Prostate gland (tissue), 2 donors: ENCODE data around the gene AGTRAP. TPM values are rescaled to one million over a fixed set of nuclear protein-coding genes. Genes with fewer than 3 reads are reported as not detected.

Experiments used
- DNase-seq: peaks from one replicate; pipeline ENCODE4 v3.0.0-alpha.2; 2019; ENCODE audit warnings: low spot score
- H3K27ac ChIP-seq, 2 donors: fragments of 200-600 bp; sonication (generic); 2 replicates each; pipeline ENCODE4 v1.5.1; 2017 to 2019
- H3K27me3 ChIP-seq: fragments of 200-600 bp; sonication (generic); replicated peaks from 2 replicates; pipeline ENCODE4 v1.5.1; 2019; ENCODE audit not compliant: insufficient read depth
- H3K36me3 ChIP-seq, 2 donors: fragments of 200-600 bp; sonication (generic); 1 replicate in 1 of 2; 2 replicates in 1 of 2; pipeline versions ENCODE4 v1.5.1 to v1.8.1; 2017 to 2019
- H3K4me1 ChIP-seq: fragments of 200-600 bp; sonication (generic); replicated peaks from 2 replicates; pipeline ENCODE4 v1.5.1; 2019
- H3K4me3 ChIP-seq, 2 donors: fragments of 200-600 bp; sonication (generic); 2 replicates each; pipeline ENCODE4 v1.5.1; 2017 to 2019
- H3K9me3 ChIP-seq: fragments of 200-600 bp; sonication (generic); 2 replicates; pipeline ENCODE4 v1.5.1; 2017
- POLR2A ChIP-seq: fragments of 450-650 bp; IDR thresholded peaks from one replicate; pipeline ENCODE4 v1.6.1; 2016; ENCODE audit warnings: antibody characterized with exemption, mild to moderate bottlenecking
- POLR2AphosphoS5 ChIP-seq: sonication (generic); formaldehyde crosslinking; IDR thresholded peaks from one replicate; pipeline ENCODE4 v1.6.1; 2017; ENCODE audit warnings: antibody characterized with exemption
- WGBS: methylation state at CpG from one replicate; pipeline ENCODE4 v1.1.5; 2018; 5-methylcytosine and 5-hydroxymethylcytosine counted together
- intact Hi-C: fragments of 100-400 bp; cut with DNase I; formaldehyde crosslinking; loops from one replicate; pipeline ENCODE4 v1.14.2; 2022
- total RNA-seq, 2 donors: library from RNA; depleted of rRNA; stranded (reverse); fragments of >200 nt; gene quantifications; one replicate each; pipeline ENCODE4 v1.1.0, GENCODE V29; 2016
- TF ChIP-seq, protein P1 (sequence below), 4 experiments: fragments of 200-600 bp in 2 of 4; fragments of 450-650 bp in 2 of 4; sonication (generic) in 2 of 4; IDR thresholded peaks; 1 replicate in 3 of 4; 2 replicates in 1 of 4; pipeline ENCODE4 v1.5.1; 2016 to 2019; ENCODE audit warnings: antibody characterized with exemption in 4 of 4, mild to moderate bottlenecking in 2 of 4, moderate library complexity in 2 of 4

The AGTRAP gene, protein sequence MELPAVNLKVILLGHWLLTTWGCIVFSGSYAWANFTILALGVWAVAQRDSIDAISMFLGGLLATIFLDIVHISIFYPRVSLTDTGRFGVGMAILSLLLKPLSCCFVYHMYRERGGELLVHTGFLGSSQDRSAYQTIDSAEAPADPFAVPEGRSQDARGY
- 100 to 1,000 TPM; 114 to 123 TPM for total RNA-seq

GRCh38 chr1:11735854-11736745 lies at the start of gene AGTRAP:
Gene AGTRAP, plus strand, starts transcription at chr1:11736136. Its CDS starts 73 bp downstream, at chr1:11736209.
- intact Hi-C loops: loop anchor here (5.0 kb wide), 3 partner anchors 51 to 66 kb away; partner anchors contain the start of gene MAD2L2
- peak within 1 kb of the TSS; percentile 94 to 95 for H3K27ac ChIP-seq
- DNase-seq: peak; percentile 96
- H3K36me3 ChIP-seq: no peaks in the 10 kb centered on the region
- peak within 1 kb of the TSS; percentile 68 to 72 for H3K4me3 ChIP-seq
- peaks cover 26% of the 10 kb centered on the region for H3K4me1 ChIP-seq
- peak; percentile 94 for TF ChIP-seq POLR2AphosphoS5
- TF ChIP-seq, protein P1, sequence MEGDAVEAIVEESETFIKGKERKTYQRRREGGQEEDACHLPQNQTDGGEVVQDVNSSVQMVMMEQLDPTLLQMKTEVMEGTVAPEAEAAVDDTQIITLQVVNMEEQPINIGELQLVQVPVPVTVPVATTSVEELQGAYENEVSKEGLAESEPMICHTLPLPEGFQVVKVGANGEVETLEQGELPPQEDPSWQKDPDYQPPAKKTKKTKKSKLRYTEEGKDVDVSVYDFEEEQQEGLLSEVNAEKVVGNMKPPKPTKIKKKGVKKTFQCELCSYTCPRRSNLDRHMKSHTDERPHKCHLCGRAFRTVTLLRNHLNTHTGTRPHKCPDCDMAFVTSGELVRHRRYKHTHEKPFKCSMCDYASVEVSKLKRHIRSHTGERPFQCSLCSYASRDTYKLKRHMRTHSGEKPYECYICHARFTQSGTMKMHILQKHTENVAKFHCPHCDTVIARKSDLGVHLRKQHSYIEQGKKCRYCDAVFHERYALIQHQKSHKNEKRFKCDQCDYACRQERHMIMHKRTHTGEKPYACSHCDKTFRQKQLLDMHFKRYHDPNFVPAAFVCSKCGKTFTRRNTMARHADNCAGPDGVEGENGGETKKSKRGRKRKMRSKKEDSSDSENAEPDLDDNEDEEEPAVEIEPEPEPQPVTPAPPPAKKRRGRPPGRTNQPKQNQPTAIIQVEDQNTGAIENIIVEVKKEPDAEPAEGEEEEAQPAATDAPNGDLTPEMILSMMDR (IDR thresholded peaks at IDR 0.05): no peak
- TF ChIP-seq POLR2A: peak; percentile 82
- under 1% methylated on average over 53 of the region's 59 CpGs for WGBS
- H3K27me3 ChIP-seq: no peaks in the 10 kb centered on the region
- no peaks in the 10 kb centered on the region for H3K9me3 ChIP-seq

- no peaks in the 10 kb centered on the region for H3K36me3 ChIP-seq
- no peaks in the 10 kb centered on the region for H3K9me3 ChIP-seq
- DNase-seq: no peak
- H3K27me3 ChIP-seq: no peaks in the 10 kb centered on the region
- intact Hi-C loops: no loop called here
- no peak overlapping the region for H3K27ac ChIP-seq
- TF ChIP-seq POLR2A (no peak), POLR2AphosphoS5 (no peak)
- TF ChIP-seq, protein P1 (IDR thresholded peaks at IDR 0.05): no peak
- no peak overlapping the region for H3K4me3 ChIP-seq
- WGBS: 94% methylated on average over 4 of the region's 4 CpGs
- peaks cover 6% of the 10 kb centered on the region for H3K4me1 ChIP-seq
Measured at GRCh38 chr1:11688506-11688905, 47.4 kb upstream of the AGTRAP start.

- Histone ChIP-seq H3K27me3 (no peaks in the 10 kb centered on the region), H3K4me1 (peaks cover 6% of the 10 kb centered on the region), H3K36me3 (no peaks in the 10 kb centered on the region), H3K27ac (no peak overlapping the region), H3K9me3 (no peaks in the 10 kb centered on the region), H3K4me3 (peak overlapping the region; percentile 6 to 24)
- intact Hi-C loops: no loop called here
- WGBS: 5% methylated on average over 62 of the region's 64 CpGs
- TF ChIP-seq, protein P1 (IDR thresholded peaks at IDR 0.05): no peak
- no peak for TF ChIP-seq POLR2AphosphoS5
- no peak for TF ChIP-seq POLR2A
- no peak for DNase-seq
Measured at GRCh38 chr1:11690397-11691301, 45.3 kb upstream of the AGTRAP start.

DNA sequence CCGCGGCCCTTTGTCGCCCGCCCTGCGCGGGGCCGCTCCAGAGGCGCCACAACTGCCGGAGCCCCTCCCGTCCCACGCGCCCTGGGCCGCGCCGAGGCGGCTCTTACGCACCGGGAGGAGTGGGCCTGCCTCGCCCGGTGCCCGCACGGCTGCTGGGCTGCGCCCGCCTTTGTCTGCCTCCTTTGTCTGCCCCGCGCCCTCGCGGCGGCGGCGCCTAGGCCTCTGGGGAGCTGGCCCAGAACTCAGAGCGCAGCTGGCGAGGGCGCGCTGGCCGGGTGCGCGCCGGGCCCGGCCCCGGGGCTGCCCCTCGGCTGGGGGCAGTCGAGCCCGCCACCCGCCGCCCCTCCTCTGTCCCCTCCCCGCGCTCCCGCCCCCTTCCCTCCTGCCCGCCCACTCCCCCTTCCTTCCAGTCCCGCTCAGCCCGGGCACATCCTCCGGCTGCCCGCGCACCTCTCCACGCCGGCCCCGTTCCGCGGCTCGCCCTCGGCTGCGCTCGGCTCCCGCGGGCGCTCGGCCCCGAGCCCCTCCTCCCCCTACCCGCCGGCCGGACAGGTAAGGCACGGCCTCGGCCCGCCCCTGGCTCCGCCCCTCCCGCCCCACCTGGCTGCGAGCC lies 44.5 kb upstream of the AGTRAP start, which contains the start of gene DRAXIN:
TSS of gene DRAXIN (plus strand) at position 409 of the 613 bp plus-strand sequence. CDS start 14,549 bp downstream, outside the sequence.
- Histone ChIP-seq H3K27me3 (no peaks in the 10 kb centered on the region), H3K4me3 (peak within 1 kb of the TSS; percentile 6 to 24), H3K4me1 (peaks cover 6% of the 10 kb centered on the region), H3K9me3 (no peaks in the 10 kb centered on the region), H3K27ac (no peak within 1 kb of the TSS), H3K36me3 (no peaks in the 10 kb centered on the region)
- no peak for DNase-seq
- intact Hi-C loops: no loop called here
- TF ChIP-seq POLR2A (no peak), POLR2AphosphoS5 (no peak)
- TF ChIP-seq, protein P1 (IDR thresholded peaks at IDR 0.05): no peak
- WGBS: 0% methylated on average over 36 of the region's 78 CpGs
